ENCODE data around the gene ZNF892. TPM values are rescaled to one million over a fixed set of nuclear protein-coding genes. Genes with fewer than 3 reads are reported as not detected.
A peak's percentile ranks its signal among the peaks of the same experiment; 100 is the strongest.
"Not testable (repeated sequence)": the region's sequence is repeated elsewhere in the genome, so short reads cannot be mapped to it uniquely, and the experiment has no call there.

Gene ZNF892
- total RNA-seq, 1 donor from 2014 or later, result 6.4 TPM

GRCh38 chr2:95220449-95220848 is 13.1 kb downstream of the ZNF892 start:
- DNase-seq (ENCODE audit: extremely low read depth, low read depth, low spot score), result no peak

GRCh38 chr2:95225658-95226057 is 18.3 kb downstream of the ZNF892 start:
- DNase-seq (ENCODE audit: extremely low read depth, low read depth, low spot score), result no peak

- peak; percentile 33 for DNase-seq (ENCODE audit: extremely low read depth, low read depth, low spot score)
Observed at GRCh38 chr2:95231723-95232122, 24.4 kb downstream of the ZNF892 start.

- no peak for DNase-seq (ENCODE audit: extremely low read depth, low read depth, low spot score)
Observed at GRCh38 chr2:95232232-95232631, 24.9 kb downstream of the ZNF892 start.

GRCh38 chr2:95234286-95234785 is 27.0 kb downstream of the ZNF892 start:
- DNase-seq (ENCODE audit: extremely low read depth, low read depth, low spot score), result no peak

- DNase-seq (ENCODE audit: extremely low read depth, low read depth, low spot score), result no peak
Observed at GRCh38 chr2:95234816-95235215, 27.5 kb downstream of the ZNF892 start.

GRCh38 chr2:95238131-95238530 is 30.8 kb downstream of the ZNF892 start:
- DNase-seq (ENCODE audit: extremely low read depth, low read depth, low spot score), result no peak

- DNase-seq (ENCODE audit: extremely low read depth, low read depth, low spot score), result no peak
Observed at GRCh38 chr2:95240091-95240490, 32.8 kb downstream of the ZNF892 start.

GRCh38 chr2:95240556-95240955 is 33.2 kb downstream of the ZNF892 start:
- no peak for DNase-seq (ENCODE audit: extremely low read depth, low read depth, low spot score)

- DNase-seq (ENCODE audit: extremely low read depth, low read depth, low spot score), result not testable (repeated sequence)
Observed at GRCh38 chr2:95242084-95242483, 34.8 kb downstream of the ZNF892 start.

Other genes with a start within 250 kb of the ZNF892 start
- 3.1 TPM in 1 of 2 replicates, not detected in the other for gene MAL, start 181.8 kb upstream of the ZNF892 start, total RNA-seq
- gene MRPS5, start 85.7 kb upstream of the ZNF892 start, total RNA-seq, result 50.8 and 50.9 TPM in 2 replicates
- 5.1 and 8.3 TPM in 2 replicates for gene ZNF514, start 47.7 kb upstream of the ZNF892 start, total RNA-seq
- gene ZNF2, start 41.7 kb upstream of the ZNF892 start, total RNA-seq, result 4.5 and 7.7 TPM in 2 replicates
- gene PROM2, start 66.9 kb downstream of the ZNF892 start, total RNA-seq, result 0.99 and 4.8 TPM in 2 replicates
- 2.2 and 3.8 TPM in 2 replicates for gene KCNIP3, start 89.8 kb downstream of the ZNF892 start, total RNA-seq
- 25.7 TPM in 2 replicates for gene FAHD2A, start 195.2 kb downstream of the ZNF892 start, total RNA-seq